Lower leg skin (tissue), 4 donors: ENCODE results near the gene RRAGC. TPM values are rescaled to one million over a fixed set of nuclear protein-coding genes. Genes with fewer than 3 reads are reported as not detected.

Source experiments
- DNase-seq, 2 donors: peaks; one replicate each; pipeline ENCODE4 v3.0.0-alpha.2; 2019; ENCODE audit warnings: low spot score in 2 of 2
- H3K4me3 ChIP-seq: fragments of 200-600 bp; sonication (generic); 2 replicates; pipeline ENCODE4 v1.5.1; 2017; ENCODE audit warnings: mild to moderate bottlenecking, low read depth; ENCODE audit not compliant: poor library complexity, severe bottlenecking
- CTCF ChIP-seq, 3 donors: fragments of 450-650 bp; IDR thresholded peaks; one replicate each; pipeline ENCODE4 v1.5.1; 2016; ENCODE audit warnings: antibody characterized with exemption in 3 of 3, mild to moderate bottlenecking in 3 of 3, moderate library complexity in 2 of 3
- POLR2A ChIP-seq, 2 donors: fragments of 450-650 bp; IDR thresholded peaks; one replicate each; pipeline ENCODE4 v1.6.1; 2016 to 2017; ENCODE audit warnings: antibody characterized with exemption in 2 of 2, mild to moderate bottlenecking in 1 of 2, moderate library complexity in 1 of 2
- WGBS, 2 donors: methylation state at CpG; one replicate each; pipeline ENCODE4 v1.1.5; 2018; 5-methylcytosine and 5-hydroxymethylcytosine counted together
- intact Hi-C: fragments of 100-400 bp; cut with DNase I; formaldehyde crosslinking; loops from one replicate; pipeline ENCODE4 v1.15.0; 2023; ENCODE audit warnings: low total_unique reads
- total RNA-seq, 4 donors: library from RNA; depleted of rRNA; stranded (reverse); fragments of >200 nt; gene quantifications; one replicate each; pipeline ENCODE4 v1.1.0, GENCODE V29; 2016

The RRAGC gene
- total RNA-seq: 10 to 100 TPM; 19.5 to 27.7 (median 21.6) TPM

GRCh38 chr1:38859561-38860453 lies at the start of gene RRAGC:
RRAGC (minus strand) TSS chr1:38859772; CDS start chr1:38859646, 126 bp downstream.
- intact Hi-C loops: no loop called here
- 0 to 1% methylated on average over 26 to 48 of the region's 70 CpGs for WGBS, 2 donors
- H3K4me3 ChIP-seq: peak within 1 kb of the TSS; percentile 84
- peak; percentile 99 to 100 for DNase-seq
- no peak for TF ChIP-seq POLR2A (IDR thresholded peaks at IDR 0.05)
- no peak for TF ChIP-seq CTCF (IDR thresholded peaks at IDR 0.05)

- no peak overlapping the region for H3K4me3 ChIP-seq
- DNase-seq: no peak
- TF ChIP-seq CTCF (IDR thresholded peaks at IDR 0.05) (no peak), POLR2A (IDR thresholded peaks at IDR 0.05) (no peak)
- WGBS, 2 donors: 91 to 95% methylated on average over 13 of the region's 13 CpGs
- intact Hi-C loops: no loop called here
Observed at GRCh38 chr1:38908821-38909220, 49.2 kb upstream of the RRAGC start.

GRCh38 chr1:38905985-38906384 lies 46.4 kb upstream of the RRAGC start:
- intact Hi-C loops: no loop called here
- no peak overlapping the region for H3K4me3 ChIP-seq
- no peak for TF ChIP-seq CTCF (IDR thresholded peaks at IDR 0.05)
- TF ChIP-seq POLR2A (IDR thresholded peaks at IDR 0.05): no peak
- DNase-seq: no peak
- WGBS, 2 donors: 97 to 99% methylated on average over 2 of the region's 2 CpGs

- TF ChIP-seq CTCF (IDR thresholded peaks at IDR 0.05) (no peak), POLR2A (IDR thresholded peaks at IDR 0.05) (no peak)
- intact Hi-C loops: no loop called here
- WGBS, 2 donors: 80 to 93% methylated on average over 4 of the region's 4 CpGs
- H3K4me3 ChIP-seq: no peak overlapping the region
- DNase-seq: no peak
Observed at GRCh38 chr1:38899560-38899959, 40.0 kb upstream of the RRAGC start.

- no peak for TF ChIP-seq POLR2A (IDR thresholded peaks at IDR 0.05)
- TF ChIP-seq CTCF (IDR thresholded peaks at IDR 0.05): no peak
- DNase-seq: no peak
- intact Hi-C loops: no loop called here
- H3K4me3 ChIP-seq: no peak overlapping the region
Observed at GRCh38 chr1:38898653-38899230, 39.2 kb upstream of the RRAGC start.
